PC-9 (cell line): ENCODE results near the gene ERC2. TPM values are rescaled to one million over a fixed set of nuclear protein-coding genes. Genes with fewer than 3 reads are reported as not detected.

Experiments used
- BruUV-seq: library from RNA; stranded (reverse); fragments of 400-500 nt; replicated peaks from 2 replicates; lab custom pipeline; 2021; lab: Mats Ljungman, UMichigan
- CTCF ChIA-PET: fragments of 300-600 bp; sonication (Branson Sonifier 250); formaldehyde crosslinking; loops from one replicate; lab custom pipeline; 2022; ENCODE audit warnings: antibody characterized with exemption; lab: Charles Lee
- POLR2A ChIA-PET: fragments of 300-600 bp; sonication (Branson Sonifier 250); formaldehyde crosslinking; loops from one replicate; lab custom pipeline; 2022; ENCODE audit warnings: antibody characterized with exemption; ENCODE audit not compliant: unreplicated experiment; lab: Charles Lee
- DNase-seq, 2 experiments: peaks; one replicate each; pipeline versions ENCODE4 v3.0.0 to v3.0.0-alpha.2; 2015 to 2022; ENCODE audit warnings: mixed read lengths in 1 of 2
- H2AFZ ChIP-seq: fragments of 200-600 bp; sonication (generic); 2 replicates; pipeline ENCODE4 v1.8.1; 2017; ENCODE audit warnings: antibody characterized with exemption
- H3F3A ChIP-seq: fragments of 200-600 bp; sonication (generic); 2 replicates; pipeline ENCODE4 v1.8.1; 2017; ENCODE audit warnings: antibody characterized with exemption, mild to moderate bottlenecking, low read depth; ENCODE audit not compliant: insufficient read depth
- H3K27ac ChIP-seq: fragments of 200-600 bp; sonication (generic); 2 replicates; pipeline ENCODE4 v1.6.1; 2016; ENCODE audit warnings: mixed run types
- H3K27me3 ChIP-seq: fragments of 200-600 bp; sonication (generic); 2 replicates; pipeline ENCODE4 v1.6.1; 2016; ENCODE audit warnings: low read depth, mixed run types; ENCODE audit not compliant: insufficient read depth
- H3K36me3 ChIP-seq: fragments of 200-600 bp; sonication (generic); 2 replicates; pipeline ENCODE4 v1.6.1; 2016; ENCODE audit warnings: low read depth, mixed run types
- H3K4me1 ChIP-seq: fragments of 200-600 bp; sonication (generic); replicated peaks from 2 replicates; pipeline ENCODE4 v1.6.1; 2016; ENCODE audit warnings: mixed run types; ENCODE audit not compliant: insufficient read depth
- H3K4me2 ChIP-seq: fragments of 200-600 bp; sonication (generic); 2 replicates; pipeline ENCODE4 v1.6.1; 2017; ENCODE audit warnings: mixed run types
- H3K4me3 ChIP-seq: fragments of 200-600 bp; sonication (generic); 2 replicates; pipeline ENCODE4 v1.6.1; 2016; ENCODE audit warnings: mixed run types
- H3K79me2 ChIP-seq: fragments of 200-600 bp; sonication (generic); 2 replicates; pipeline ENCODE4 v1.6.1; 2017; ENCODE audit warnings: low read depth, mixed run types
- H3K9me2 ChIP-seq: fragments of 200-600 bp; sonication (generic); 2 replicates; pipeline ENCODE4 v1.8.1; 2017; ENCODE audit warnings: mild to moderate bottlenecking; ENCODE audit not compliant: insufficient read depth
- H3K9me3 ChIP-seq: fragments of 200-600 bp; sonication (generic); 2 replicates; pipeline ENCODE4 v1.8.1; 2016; ENCODE audit warnings: low read depth; ENCODE audit not compliant: insufficient read depth
- H4K20me1 ChIP-seq: fragments of 200-600 bp; sonication (generic); 2 replicates; pipeline ENCODE4 v1.8.1; 2017; ENCODE audit not compliant: insufficient read depth
- EZH2 ChIP-seq: fragments of 200-600 bp; sonication (generic); IDR thresholded peaks from 2 replicates; pipeline ENCODE4 v1.8.0; 2017; ENCODE audit warnings: antibody characterized with exemption, low read depth
- intact Hi-C: fragments of 100-400 bp; cut with micrococcal nuclease; formaldehyde crosslinking; loops from one replicate; pipeline ENCODE4 v1.10.0; 2022; ENCODE audit not compliant: unreplicated experiment
- total RNA-seq: library from RNA; stranded (reverse); gene quantifications from 2 replicates; pipeline ENCODE4 v1.2.3, GENCODE V29; 2021
- TF ChIP-seq, protein P1 (sequence below): fragments of 200-600 bp; sonication (generic); conservative IDR thresholded peaks from 2 replicates; pipeline ENCODE4 v1.6.1; 2017; ENCODE audit warnings: mixed run types, antibody characterized with exemption, mild to moderate bottlenecking, moderate library complexity

Gene ERC2
- total RNA-seq, 1 experiment from 2014 or later = 1.4 TPM

DNA sequence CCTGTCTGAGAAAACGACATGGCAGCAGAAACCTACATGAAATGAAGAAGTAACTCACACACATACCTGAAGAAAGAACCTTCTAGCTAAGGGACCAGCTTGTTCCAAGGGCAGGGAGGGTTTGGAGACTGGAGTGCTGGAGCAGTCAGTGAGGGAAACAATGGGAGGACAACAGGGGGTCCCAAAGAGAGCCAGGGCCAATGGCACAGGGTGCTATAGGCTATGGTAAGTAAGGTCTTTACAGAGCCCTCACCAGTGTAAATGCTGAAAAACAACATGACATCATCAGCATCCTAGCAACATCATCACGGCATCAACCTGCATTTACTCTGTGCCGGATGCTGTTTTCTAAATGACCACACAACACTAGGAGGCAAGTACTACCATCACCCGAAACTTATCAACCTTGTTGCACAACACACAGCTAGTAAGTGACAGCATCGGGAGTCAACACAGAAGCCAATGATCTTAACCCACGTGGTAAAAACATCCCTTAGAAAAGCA, 531.7 kb downstream of the ERC2 start:
- Histone ChIP-seq H3K27ac (no peak overlapping the region), H3K36me3 (no peaks in the 10 kb centered on the region), H3K9me3 (no peaks in the 10 kb centered on the region), H3K4me3 (no peak overlapping the region), H3K4me2 (no peak overlapping the region), H3K9me2 (no peaks in the 10 kb centered on the region), H3K79me2 (no peaks in the 10 kb centered on the region), H3K4me1 (no peaks in the 10 kb centered on the region), H3K27me3 (no peaks in the 10 kb centered on the region), H3F3A (no peaks in the 10 kb centered on the region), H4K20me1 (no peaks in the 10 kb centered on the region), H2AFZ (no peak overlapping the region)
- DNase-seq = no peak
- BruUV-seq = no TSS peak
- ChIA-PET POLR2A (no interaction called here), CTCF (no interaction called here)
- TF ChIP-seq, protein P1, sequence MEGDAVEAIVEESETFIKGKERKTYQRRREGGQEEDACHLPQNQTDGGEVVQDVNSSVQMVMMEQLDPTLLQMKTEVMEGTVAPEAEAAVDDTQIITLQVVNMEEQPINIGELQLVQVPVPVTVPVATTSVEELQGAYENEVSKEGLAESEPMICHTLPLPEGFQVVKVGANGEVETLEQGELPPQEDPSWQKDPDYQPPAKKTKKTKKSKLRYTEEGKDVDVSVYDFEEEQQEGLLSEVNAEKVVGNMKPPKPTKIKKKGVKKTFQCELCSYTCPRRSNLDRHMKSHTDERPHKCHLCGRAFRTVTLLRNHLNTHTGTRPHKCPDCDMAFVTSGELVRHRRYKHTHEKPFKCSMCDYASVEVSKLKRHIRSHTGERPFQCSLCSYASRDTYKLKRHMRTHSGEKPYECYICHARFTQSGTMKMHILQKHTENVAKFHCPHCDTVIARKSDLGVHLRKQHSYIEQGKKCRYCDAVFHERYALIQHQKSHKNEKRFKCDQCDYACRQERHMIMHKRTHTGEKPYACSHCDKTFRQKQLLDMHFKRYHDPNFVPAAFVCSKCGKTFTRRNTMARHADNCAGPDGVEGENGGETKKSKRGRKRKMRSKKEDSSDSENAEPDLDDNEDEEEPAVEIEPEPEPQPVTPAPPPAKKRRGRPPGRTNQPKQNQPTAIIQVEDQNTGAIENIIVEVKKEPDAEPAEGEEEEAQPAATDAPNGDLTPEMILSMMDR = no peak
- no peak for TF ChIP-seq EZH2
- intact Hi-C loops = no loop called here

DNA sequence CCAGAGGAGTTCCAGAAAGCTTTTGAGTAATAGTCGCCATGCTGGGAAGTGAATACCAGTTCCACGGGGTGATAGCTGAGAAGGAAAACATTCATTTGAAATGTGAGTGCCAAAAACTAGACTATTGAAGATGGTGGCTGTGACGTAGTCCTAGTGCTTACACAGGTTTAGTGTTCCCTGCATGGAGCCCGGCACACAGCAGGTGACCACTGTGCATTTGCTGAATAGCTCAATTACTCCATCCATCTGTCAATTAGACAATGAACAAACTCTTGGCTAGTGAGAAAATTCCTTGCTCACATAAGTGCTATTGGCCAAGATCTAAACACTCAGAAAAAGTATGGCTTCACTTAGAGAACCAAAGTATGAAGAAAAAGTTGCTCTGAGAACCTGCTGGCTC, 533.0 kb downstream of the ERC2 start:
- H3K9me3 ChIP-seq = no peaks in the 10 kb centered on the region
- no peaks in the 10 kb centered on the region for H4K20me1 ChIP-seq
- no peak for DNase-seq
- BruUV-seq = no TSS peak
- no peak overlapping the region for H3K27ac ChIP-seq
- no peaks in the 10 kb centered on the region for H3K36me3 ChIP-seq
- H3K4me2 ChIP-seq = no peak overlapping the region
- H3K9me2 ChIP-seq = no peaks in the 10 kb centered on the region
- H3K27me3 ChIP-seq = no peaks in the 10 kb centered on the region
- intact Hi-C loops = no loop called here
- no peak overlapping the region for H3K4me3 ChIP-seq
- no peaks in the 10 kb centered on the region for H3K4me1 ChIP-seq
- CTCF ChIA-PET = no interaction called here
- no peaks in the 10 kb centered on the region for H3F3A ChIP-seq
- H2AFZ ChIP-seq = no peak overlapping the region
- no peaks in the 10 kb centered on the region for H3K79me2 ChIP-seq
- POLR2A ChIA-PET = no interaction called here
- no peak for TF ChIP-seq EZH2
- TF ChIP-seq, protein P1 = no peak

- H3K79me2 ChIP-seq = no peaks in the 10 kb centered on the region
- DNase-seq = no peak
- H3K4me2 ChIP-seq = no peak overlapping the region
- H3F3A ChIP-seq = no peaks in the 10 kb centered on the region
- H3K36me3 ChIP-seq = no peaks in the 10 kb centered on the region
- intact Hi-C loops = no loop called here
- H3K9me2 ChIP-seq = no peaks in the 10 kb centered on the region
- no peak overlapping the region for H3K27ac ChIP-seq
- H3K27me3 ChIP-seq = no peaks in the 10 kb centered on the region
- CTCF ChIA-PET = no interaction called here
- no peak overlapping the region for H2AFZ ChIP-seq
- no peaks in the 10 kb centered on the region for H4K20me1 ChIP-seq
- H3K4me3 ChIP-seq = no peak overlapping the region
- no TSS peak for BruUV-seq
- POLR2A ChIA-PET = no interaction called here
- no peaks in the 10 kb centered on the region for H3K9me3 ChIP-seq
- TF ChIP-seq EZH2 = no peak
- TF ChIP-seq, protein P1 = no peak
- H3K4me1 ChIP-seq = no peaks in the 10 kb centered on the region
Measured at GRCh38 chr3:55934771-55935170, 533.5 kb downstream of the ERC2 start.
